ENCODE results near the gene IFI27L1. TPM values are rescaled to one million over a fixed set of nuclear protein-coding genes. Genes with fewer than 3 reads are reported as not detected.

The IFI27L1 gene
- polyA plus RNA-seq, 3 donors = 2.1 to 3.1 (median 2.2) TPM

- intact Hi-C loops (cut with micrococcal nuclease) = no loop called here
- H3K9me3 ChIP-seq (replicated peaks in 1 of 2; ENCODE audit: control insufficient read depth in 1 of 2, insufficient read depth in 1 of 2, low read length in 2 of 2) = peaks cover 12 to 25% of the 10 kb centered on the region in 2 donors
- no peak overlapping the region for H2AFZ ChIP-seq (ENCODE audit: insufficient read depth, low read depth, low read length, poor library complexity, severe bottlenecking)
- Mint-ChIP-seq H3K4me1 (no peaks in the 10 kb centered on the region), H3K27ac (no peak overlapping the region), H3K4me3 (no peak overlapping the region), H3K9me3 (peaks cover 10 to 27% (median 18%) of the 10 kb centered on the region in 7 donors), H3K36me3 (peaks cover 0 to 3% of the 10 kb centered on the region in 2 donors), H3K27me3 (ENCODE audit: low read depth in 3 of 3) (peaks cover 10 to 12% (median 11%) of the 10 kb centered on the region in 3 donors)
- H3K36me3 ChIP-seq (replicated peaks in 1 of 2; ENCODE audit: control insufficient read depth in 1 of 2, insufficient read depth in 2 of 2, low read length in 2 of 2) = peaks cover under 1 to 3% of the 10 kb centered on the region in 2 donors
- WGBS (ENCODE audit: insufficient coverage) = 44% methylated on average over 1 of the region's 3 CpGs
- H4K20me1 ChIP-seq (ENCODE audit: insufficient read depth, low read length) = no peaks in the 10 kb centered on the region
- DNase-seq = no peak
- H3K4me3 ChIP-seq (replicated peaks in 1 of 3; ENCODE audit: low read depth in 2 of 3, low read length in 3 of 3) = no peak overlapping the region
- peaks cover 0 to 2% of the 10 kb centered on the region in 2 donors for H3K27me3 ChIP-seq (ENCODE audit: control insufficient read depth in 2 of 2, insufficient read depth in 2 of 2, low read length in 2 of 2)
- H3K9ac ChIP-seq (ENCODE audit: insufficient read depth, low read length, poor library complexity, severe bottlenecking) = no peak overlapping the region
- H3K27ac ChIP-seq (ENCODE audit: low read depth in 1 of 2, low read length in 2 of 2) = no peak overlapping the region
- no peaks in the 10 kb centered on the region for H3K4me1 ChIP-seq (ENCODE audit: control insufficient read depth in 1 of 2, insufficient read depth in 2 of 2, low read length in 2 of 2)
- H3K4me2 ChIP-seq (replicated peaks; ENCODE audit: extremely low read depth, low read length, poor library complexity, severe bottlenecking) = no peak overlapping the region
- no peak for TF ChIP-seq CTCF (IDR thresholded peaks at IDR 0.05)
- no peaks in the 10 kb centered on the region for H3K79me2 ChIP-seq (ENCODE audit: insufficient read depth, low read length)
Observed at GRCh38 chr14:94121485-94121884, 40.4 kb downstream of the IFI27L1 start.

- Histone ChIP-seq H2AFZ (ENCODE audit: insufficient read depth, low read depth, low read length, poor library complexity, severe bottlenecking) (no peak overlapping the region), H3K9ac (ENCODE audit: insufficient read depth, low read length, poor library complexity, severe bottlenecking) (no peak overlapping the region), H4K20me1 (ENCODE audit: insufficient read depth, low read length) (no peaks in the 10 kb centered on the region), H3K27me3 (ENCODE audit: control insufficient read depth in 2 of 2, insufficient read depth in 2 of 2, low read length in 2 of 2) (peaks cover 0 to 2% of the 10 kb centered on the region in 2 donors), H3K4me2 (replicated peaks; ENCODE audit: extremely low read depth, low read length, poor library complexity, severe bottlenecking) (no peak overlapping the region), H3K9me3 (replicated peaks in 1 of 2; ENCODE audit: control insufficient read depth in 1 of 2, insufficient read depth in 1 of 2, low read length in 2 of 2) (peaks cover 12 to 25% of the 10 kb centered on the region in 2 donors), H3K4me3 (replicated peaks in 1 of 3; ENCODE audit: low read depth in 2 of 3, low read length in 3 of 3) (no peak overlapping the region), H3K4me1 (ENCODE audit: control insufficient read depth in 1 of 2, insufficient read depth in 2 of 2, low read length in 2 of 2) (no peaks in the 10 kb centered on the region), H3K27ac (ENCODE audit: low read depth in 1 of 2, low read length in 2 of 2) (no peak overlapping the region), H3K79me2 (ENCODE audit: insufficient read depth, low read length) (no peaks in the 10 kb centered on the region), H3K36me3 (replicated peaks in 1 of 2; ENCODE audit: control insufficient read depth in 1 of 2, insufficient read depth in 2 of 2, low read length in 2 of 2) (peaks cover 10 to 12% of the 10 kb centered on the region in 2 donors)
- DNase-seq = no peak
- Mint-ChIP-seq H3K27ac (no peak overlapping the region), H3K4me1 (no peaks in the 10 kb centered on the region), H3K27me3 (ENCODE audit: low read depth in 3 of 3) (peaks cover 8 to 12% (median 11%) of the 10 kb centered on the region in 3 donors), H3K9me3 (peaks cover 10 to 26% (median 18%) of the 10 kb centered on the region in 7 donors), H3K36me3 (peaks cover 6 to 12% of the 10 kb centered on the region in 2 donors), H3K4me3 (no peak overlapping the region)
- WGBS (ENCODE audit: insufficient coverage) = 70% methylated on average over 2 of the region's 3 CpGs
- intact Hi-C loops (cut with micrococcal nuclease) = no loop called here
- TF ChIP-seq CTCF (IDR thresholded peaks at IDR 0.05) = no peak
Observed at GRCh38 chr14:94122438-94122837, 41.3 kb downstream of the IFI27L1 start.

Measured in CD14-positive monocyte (primary cell).